Vagina (tissue), 2 donors: ENCODE measurements around the gene STPG2.

Experiments
- POLR2A ChIP-seq, 2 donors: fragments of 450-650 bp; IDR thresholded peaks; one replicate each; pipeline ENCODE4 v1.6.1; 2017; ENCODE audit warnings: antibody characterized with exemption in 2 of 2, mild to moderate bottlenecking in 2 of 2, moderate library complexity in 2 of 2
- TF ChIP-seq, protein P1 (sequence below), 3 experiments: fragments of 450-650 bp in 2 of 3; fragments of 200-600 bp in 1 of 3; sonication (generic) in 1 of 3; IDR thresholded peaks; one replicate each; pipeline ENCODE4 v1.5.1; 2017 to 2019; ENCODE audit warnings: antibody characterized with exemption in 3 of 3, mild to moderate bottlenecking in 2 of 3, moderate library complexity in 2 of 3

DNA sequence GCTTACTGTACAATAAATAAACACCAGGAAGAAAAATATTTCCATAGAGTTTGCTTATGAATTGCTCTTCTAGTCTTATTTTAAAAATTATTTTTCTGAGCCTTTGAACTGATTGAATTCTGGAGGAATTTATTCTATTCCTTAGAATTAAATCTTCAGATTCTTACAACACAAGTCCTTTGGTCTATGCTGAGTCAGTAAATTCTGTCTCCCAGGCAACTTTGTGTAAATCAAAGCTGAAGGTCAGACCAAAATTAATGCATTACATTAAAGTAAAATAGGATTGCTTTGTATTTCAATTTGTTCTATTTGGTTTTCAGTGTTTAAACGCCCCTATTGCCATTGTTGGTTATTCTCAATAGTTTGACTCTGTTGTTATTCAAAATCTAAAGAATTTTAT lies 26.8 kb upstream of the STPG2 start:
- TF ChIP-seq POLR2A (IDR thresholded peaks at IDR 0.05), result no peak
- TF ChIP-seq, protein P1, sequence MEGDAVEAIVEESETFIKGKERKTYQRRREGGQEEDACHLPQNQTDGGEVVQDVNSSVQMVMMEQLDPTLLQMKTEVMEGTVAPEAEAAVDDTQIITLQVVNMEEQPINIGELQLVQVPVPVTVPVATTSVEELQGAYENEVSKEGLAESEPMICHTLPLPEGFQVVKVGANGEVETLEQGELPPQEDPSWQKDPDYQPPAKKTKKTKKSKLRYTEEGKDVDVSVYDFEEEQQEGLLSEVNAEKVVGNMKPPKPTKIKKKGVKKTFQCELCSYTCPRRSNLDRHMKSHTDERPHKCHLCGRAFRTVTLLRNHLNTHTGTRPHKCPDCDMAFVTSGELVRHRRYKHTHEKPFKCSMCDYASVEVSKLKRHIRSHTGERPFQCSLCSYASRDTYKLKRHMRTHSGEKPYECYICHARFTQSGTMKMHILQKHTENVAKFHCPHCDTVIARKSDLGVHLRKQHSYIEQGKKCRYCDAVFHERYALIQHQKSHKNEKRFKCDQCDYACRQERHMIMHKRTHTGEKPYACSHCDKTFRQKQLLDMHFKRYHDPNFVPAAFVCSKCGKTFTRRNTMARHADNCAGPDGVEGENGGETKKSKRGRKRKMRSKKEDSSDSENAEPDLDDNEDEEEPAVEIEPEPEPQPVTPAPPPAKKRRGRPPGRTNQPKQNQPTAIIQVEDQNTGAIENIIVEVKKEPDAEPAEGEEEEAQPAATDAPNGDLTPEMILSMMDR (IDR thresholded peaks at IDR 0.05), result no peak
